ENCODE results near the gene NADK2. TPM values are rescaled to one million over a fixed set of nuclear protein-coding genes. Genes with fewer than 3 reads are reported as not detected.
"Not testable (repeated sequence)": the region's sequence is repeated elsewhere in the genome, so short reads cannot be mapped to it uniquely, and the experiment has no call there.

Gene NADK2
- total RNA-seq, 1 donor from 2014 or later: 21.1 TPM

- ATAC-seq (no peak), DNase-seq (no peak)
- Histone ChIP-seq H3K9me3 (no peaks in the 10 kb centered on the region), H3K27me3 (no peaks in the 10 kb centered on the region), H3K36me3 (peaks cover 47% of the 10 kb centered on the region), H3K4me3 (no peak overlapping the region), H3K27ac (no peak overlapping the region), H3K4me1 (no peaks in the 10 kb centered on the region)
- intact Hi-C loops (cut with DNase I): no loop called here
- TF ChIP-seq CTCF (IDR thresholded peaks at IDR 0.05): no peak
These were observed 41.2 kb downstream of the NADK2 start for GRCh38 chr5:36200513-36200912.

GRCh38 chr5:36199620-36200019 is 42.1 kb downstream of the NADK2 start:
- no peak for TF ChIP-seq CTCF (IDR thresholded peaks at IDR 0.05)
- intact Hi-C loops (cut with DNase I): no loop called here
- no peak overlapping the region for H3K27ac ChIP-seq
- no peaks in the 10 kb centered on the region for H3K4me1 ChIP-seq
- H3K36me3 ChIP-seq: peaks cover 56% of the 10 kb centered on the region
- no peaks in the 10 kb centered on the region for H3K27me3 ChIP-seq
- no peaks in the 10 kb centered on the region for H3K9me3 ChIP-seq
- DNase-seq (no peak), ATAC-seq (no peak)
- H3K4me3 ChIP-seq: no peak overlapping the region

- H3K4me1 ChIP-seq; H3K4me3 ChIP-seq; intact Hi-C loops (cut with DNase I); DNase-seq; H3K27ac ChIP-seq; ATAC-seq; H3K9me3 ChIP-seq; H3K27me3 ChIP-seq: not testable (repeated sequence)
- peaks cover 53% of the 10 kb centered on the region for H3K36me3 ChIP-seq
These were observed 42.9 kb downstream of the NADK2 start for GRCh38 chr5:36198783-36199182.

- ATAC-seq (no peak), DNase-seq (no peak)
- Histone ChIP-seq H3K27me3 (no peaks in the 10 kb centered on the region), H3K4me3 (no peak overlapping the region), H3K36me3 (peaks cover 53% of the 10 kb centered on the region), H3K27ac (no peak overlapping the region), H3K9me3 (no peaks in the 10 kb centered on the region), H3K4me1 (no peaks in the 10 kb centered on the region)
- intact Hi-C loops (cut with DNase I): no loop called here
- no peak for TF ChIP-seq CTCF (IDR thresholded peaks at IDR 0.05)
These were observed 43.4 kb downstream of the NADK2 start for GRCh38 chr5:36198281-36198680.

- H3K27ac ChIP-seq: no peak overlapping the region
- ATAC-seq (no peak), DNase-seq (no peak)
- intact Hi-C loops (cut with DNase I): no loop called here
- H3K36me3 ChIP-seq: peaks cover 33% of the 10 kb centered on the region
- no peaks in the 10 kb centered on the region for H3K4me1 ChIP-seq
- H3K9me3 ChIP-seq: no peaks in the 10 kb centered on the region
- no peak overlapping the region for H3K4me3 ChIP-seq
- no peak for TF ChIP-seq CTCF (IDR thresholded peaks at IDR 0.05)
- no peaks in the 10 kb centered on the region for H3K27me3 ChIP-seq
These were observed 48.0 kb downstream of the NADK2 start for GRCh38 chr5:36193746-36194145.

- H3K36me3 ChIP-seq: peaks cover 29% of the 10 kb centered on the region
- intact Hi-C loops (cut with DNase I); H3K27me3 ChIP-seq; H3K27ac ChIP-seq; H3K9me3 ChIP-seq; H3K4me1 ChIP-seq; DNase-seq; ATAC-seq; H3K4me3 ChIP-seq: not testable (repeated sequence)
These were observed 57.3 kb downstream of the NADK2 start for GRCh38 chr5:36184408-36184807.

GRCh38 chr5:36181774-36182173 is 60.0 kb downstream of the NADK2 start:
- no peak for DNase-seq
- no peak for ATAC-seq
- intact Hi-C loops (cut with DNase I): no loop called here
- TF ChIP-seq CTCF (IDR thresholded peaks at IDR 0.05): no peak
- Histone ChIP-seq H3K27ac (no peak overlapping the region), H3K9me3 (no peaks in the 10 kb centered on the region), H3K36me3 (peaks cover 48% of the 10 kb centered on the region), H3K4me1 (no peaks in the 10 kb centered on the region), H3K27me3 (no peaks in the 10 kb centered on the region), H3K4me3 (no peak overlapping the region)
